ENCODE data around the gene ING4.

ING4 gene

DNA sequence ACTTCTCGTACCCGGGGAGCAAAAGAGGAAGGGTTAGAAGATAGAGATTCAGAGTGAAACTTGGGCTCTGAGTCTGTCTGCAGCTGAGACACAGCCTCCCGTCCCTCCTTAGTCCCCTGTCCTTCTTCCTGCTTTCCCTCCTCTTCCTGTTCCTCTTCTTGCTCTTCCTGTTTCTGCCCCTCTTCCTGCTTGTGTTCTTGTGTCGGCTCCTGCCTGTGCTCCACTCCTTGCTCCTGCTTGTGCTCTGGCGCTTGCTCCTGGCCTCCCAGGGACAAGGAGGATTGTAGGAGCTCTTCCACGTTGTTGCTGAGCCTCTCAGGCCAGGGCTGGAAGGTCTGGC is 18.7 kb downstream of the ING4 start:
- Histone ChIP-seq H3K4me1 (ENCODE audit: control insufficient read depth, insufficient read depth, low read length) (peaks cover 10% of the 10 kb centered on the region), H3K9ac (ENCODE audit: low read length) (no peak overlapping the region), H3K27me3 (ENCODE audit: control insufficient read depth, insufficient read depth, low read length) (no peaks in the 10 kb centered on the region), H3K4me3 (ENCODE audit: low read length) (no peak overlapping the region), H3K36me3 (ENCODE audit: control insufficient read depth, insufficient read depth, low read length) (no peaks in the 10 kb centered on the region), H3K9me3 (ENCODE audit: control insufficient read depth, low read length) (no peaks in the 10 kb centered on the region)

DNA sequence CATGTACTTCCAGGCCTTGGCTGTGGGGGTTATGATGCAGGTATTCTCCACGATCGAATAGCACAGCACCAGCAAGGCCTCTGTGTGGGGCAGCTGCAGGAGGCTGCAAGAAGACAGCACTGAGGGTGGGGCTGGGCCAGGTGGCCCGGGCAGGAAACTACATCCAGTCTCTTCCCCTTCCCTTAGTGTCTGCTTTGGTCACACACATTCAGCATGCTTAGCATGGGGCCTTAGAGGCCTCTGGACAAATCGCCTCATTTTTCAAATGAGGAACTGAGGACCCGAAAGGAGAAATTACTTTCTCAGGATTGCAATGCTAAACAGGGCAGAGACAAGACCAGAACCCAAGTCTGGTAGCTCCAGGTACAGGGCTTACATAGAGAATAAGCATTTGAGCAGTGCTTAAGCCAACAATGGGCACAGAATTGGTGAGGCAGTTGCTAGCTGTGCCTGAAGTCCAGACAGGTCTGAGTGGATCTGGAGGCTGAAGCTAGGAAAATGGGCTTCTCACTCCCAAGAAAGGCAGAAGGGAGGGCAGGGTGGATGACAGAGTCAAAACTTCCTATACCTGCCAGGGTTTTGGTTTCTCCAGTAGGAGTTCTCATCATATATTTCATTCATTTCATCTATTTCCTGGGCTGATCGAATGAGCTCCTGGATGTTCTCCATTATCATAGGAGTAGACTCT is 19.2 kb downstream of the ING4 start:
- Histone ChIP-seq H3K4me3 (ENCODE audit: low read length) (no peak overlapping the region), H3K36me3 (ENCODE audit: control insufficient read depth, insufficient read depth, low read length) (no peaks in the 10 kb centered on the region), H3K9ac (ENCODE audit: low read length) (no peak overlapping the region), H3K9me3 (ENCODE audit: control insufficient read depth, low read length) (no peaks in the 10 kb centered on the region), H3K4me1 (ENCODE audit: control insufficient read depth, insufficient read depth, low read length) (peaks cover 10% of the 10 kb centered on the region), H3K27me3 (ENCODE audit: control insufficient read depth, insufficient read depth, low read length) (no peaks in the 10 kb centered on the region)

DNA sequence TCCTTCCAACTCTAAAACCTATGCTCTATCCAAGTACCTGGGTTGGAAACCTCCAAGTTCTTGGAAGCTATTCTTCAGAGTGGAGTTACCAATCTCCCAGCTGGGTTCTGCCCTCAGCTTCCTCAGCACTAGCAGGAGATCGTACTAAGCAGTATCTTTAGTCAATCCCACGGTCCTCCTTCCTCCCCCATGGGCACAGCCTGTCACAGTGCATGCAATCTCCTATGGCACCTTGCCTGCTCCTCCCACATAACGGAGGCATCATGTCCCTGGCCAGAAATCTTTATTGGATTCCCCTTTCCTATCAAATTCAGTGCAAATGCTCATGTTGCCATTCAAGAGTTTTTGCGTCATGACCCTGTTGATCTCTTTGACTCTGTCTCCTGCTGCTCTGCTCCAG is 21.8 kb downstream of the ING4 start:
- H3K4me1 ChIP-seq (ENCODE audit: control insufficient read depth, insufficient read depth, low read length), result peaks cover 3% of the 10 kb centered on the region
- no peak overlapping the region for H3K9ac ChIP-seq (ENCODE audit: low read length)
- H3K4me3 ChIP-seq (ENCODE audit: low read length), result no peak overlapping the region
- H3K27me3 ChIP-seq (ENCODE audit: control insufficient read depth, insufficient read depth, low read length), result no peaks in the 10 kb centered on the region
- no peaks in the 10 kb centered on the region for H3K9me3 ChIP-seq (ENCODE audit: control insufficient read depth, low read length)
- no peaks in the 10 kb centered on the region for H3K36me3 ChIP-seq (ENCODE audit: control insufficient read depth, insufficient read depth, low read length)

DNA sequence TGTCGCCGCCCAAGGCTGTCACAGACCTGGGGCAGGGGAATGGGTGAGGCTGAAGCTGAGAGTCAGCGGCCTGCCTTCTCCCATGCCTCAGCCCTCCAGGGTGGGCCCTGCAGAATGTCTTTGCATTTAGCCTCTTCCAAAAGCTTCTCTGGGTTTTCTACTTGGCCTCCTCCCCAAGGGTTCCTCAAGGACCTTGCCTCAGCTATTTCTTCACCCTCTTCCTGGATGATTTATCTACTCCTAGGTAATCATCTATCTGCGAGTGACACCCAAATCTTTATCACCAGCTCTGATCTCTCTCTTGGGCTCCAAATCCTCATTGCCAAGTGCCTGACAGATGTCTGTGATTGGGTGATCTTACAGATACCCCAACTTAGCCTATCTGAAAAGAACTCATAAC is 22.4 kb downstream of the ING4 start:
- Histone ChIP-seq H3K4me3 (ENCODE audit: low read length) (no peak overlapping the region), H3K27me3 (ENCODE audit: control insufficient read depth, insufficient read depth, low read length) (no peaks in the 10 kb centered on the region), H3K36me3 (ENCODE audit: control insufficient read depth, insufficient read depth, low read length) (no peaks in the 10 kb centered on the region), H3K9ac (ENCODE audit: low read length) (no peak overlapping the region), H3K4me1 (ENCODE audit: control insufficient read depth, insufficient read depth, low read length) (peaks cover 9% of the 10 kb centered on the region), H3K9me3 (ENCODE audit: control insufficient read depth, low read length) (no peaks in the 10 kb centered on the region)

DNA sequence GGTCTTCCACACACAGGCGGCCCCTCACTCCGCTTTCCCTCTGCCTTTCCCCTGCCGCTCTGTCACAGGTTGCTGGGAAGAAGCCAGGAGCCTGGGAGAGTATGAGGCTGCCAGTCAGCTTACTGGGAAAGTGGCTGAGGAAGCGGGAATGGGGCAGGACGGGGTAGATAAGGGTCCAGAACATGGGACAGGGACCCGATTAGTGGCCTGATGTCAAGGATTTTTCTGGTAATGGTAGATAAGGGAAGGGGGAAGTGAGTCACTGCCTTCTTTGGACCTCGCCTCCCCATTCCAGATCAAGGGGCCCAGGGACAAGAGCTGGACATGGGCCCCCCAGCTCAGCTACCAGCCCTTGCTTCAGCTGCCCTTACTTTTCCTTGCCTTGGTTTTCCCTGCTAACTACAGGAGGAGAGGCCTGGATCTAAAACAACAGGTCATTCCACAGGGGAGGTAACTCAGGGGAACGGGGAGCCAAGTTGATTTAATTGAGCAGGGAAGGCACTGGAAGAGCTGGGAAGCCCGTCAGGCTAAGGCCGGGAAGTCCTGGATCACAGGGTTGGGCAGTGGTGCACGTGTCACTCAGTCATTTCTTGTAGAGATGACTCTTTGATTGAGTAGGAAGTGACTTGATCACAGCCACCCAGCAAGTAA is 23.6 kb downstream of the ING4 start:
- H3K4me1 ChIP-seq (ENCODE audit: control insufficient read depth, insufficient read depth, low read length), result peaks cover 18% of the 10 kb centered on the region
- H3K36me3 ChIP-seq (ENCODE audit: control insufficient read depth, insufficient read depth, low read length), result no peaks in the 10 kb centered on the region
- H3K27me3 ChIP-seq (ENCODE audit: control insufficient read depth, insufficient read depth, low read length), result no peaks in the 10 kb centered on the region
- H3K4me3 ChIP-seq (ENCODE audit: low read length), result no peak overlapping the region
- no peak overlapping the region for H3K9ac ChIP-seq (ENCODE audit: low read length)
- no peaks in the 10 kb centered on the region for H3K9me3 ChIP-seq (ENCODE audit: control insufficient read depth, low read length)

DNA sequence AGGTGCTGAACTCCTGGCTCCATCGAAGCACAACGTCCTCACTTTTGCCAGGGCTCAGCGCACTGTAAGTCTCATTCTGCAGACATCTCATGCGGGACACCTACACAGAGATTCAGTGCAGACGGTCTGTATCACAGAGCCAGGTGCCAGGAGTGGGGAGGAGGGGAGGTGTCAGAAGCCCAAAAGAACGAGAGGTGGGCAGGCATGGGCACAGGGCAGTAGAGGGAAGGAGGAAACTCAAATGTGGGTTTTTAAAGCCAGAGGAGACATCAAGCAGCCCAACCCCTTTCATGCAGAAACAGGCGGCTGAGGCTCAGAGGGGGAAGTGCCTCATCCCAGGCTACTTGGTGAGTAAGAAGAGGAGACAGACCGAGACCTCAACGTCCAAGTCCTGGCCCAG is 24.6 kb downstream of the ING4 start:
- H3K9ac ChIP-seq (ENCODE audit: low read length), result no peak overlapping the region
- H3K27me3 ChIP-seq (ENCODE audit: control insufficient read depth, insufficient read depth, low read length), result no peaks in the 10 kb centered on the region
- H3K9me3 ChIP-seq (ENCODE audit: control insufficient read depth, low read length), result no peaks in the 10 kb centered on the region
- no peak overlapping the region for H3K4me3 ChIP-seq (ENCODE audit: low read length)
- H3K36me3 ChIP-seq (ENCODE audit: control insufficient read depth, insufficient read depth, low read length), result no peaks in the 10 kb centered on the region
- peaks cover 23% of the 10 kb centered on the region for H3K4me1 ChIP-seq (ENCODE audit: control insufficient read depth, insufficient read depth, low read length)

DNA sequence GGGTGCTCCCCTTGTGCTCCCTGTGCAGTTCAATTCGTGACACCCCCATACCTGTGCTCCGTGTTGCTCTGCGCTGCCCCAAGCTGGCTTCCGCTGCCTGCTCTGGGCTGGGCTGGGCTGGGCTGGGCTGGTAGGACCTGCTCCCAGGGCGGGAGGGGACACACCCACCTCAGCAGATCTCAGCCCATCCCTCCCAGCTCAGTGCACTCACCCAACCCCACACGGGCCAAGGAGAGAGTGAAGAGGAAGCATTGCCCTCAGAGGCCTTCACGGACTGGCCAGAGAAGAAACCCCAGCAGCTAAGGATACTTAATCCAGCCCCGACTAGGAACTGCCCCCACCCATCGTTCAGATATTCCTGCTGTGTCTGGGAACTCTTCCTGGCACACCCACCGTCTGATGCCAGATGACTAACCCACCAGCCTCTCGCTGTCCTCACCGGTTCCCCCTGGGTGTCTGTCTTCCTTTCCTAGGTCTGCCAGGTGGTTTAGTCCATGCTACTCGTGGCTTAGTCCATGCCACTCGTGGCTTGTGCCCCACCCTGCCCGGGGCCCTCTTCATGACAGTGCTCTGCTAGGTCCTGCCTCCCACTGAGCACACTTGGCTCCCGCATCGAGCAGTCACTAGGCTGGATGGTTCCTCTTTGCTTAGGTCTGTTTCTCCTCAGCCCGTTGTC is 26.9 kb downstream of the ING4 start, which contains the start of gene LPAR5:
Gene LPAR5, minus strand, starts transcription at position 104 of the 676 bp plus-strand sequence. CDS start 14,711 bp downstream, outside the sequence.
- Histone ChIP-seq H3K36me3 (ENCODE audit: control insufficient read depth, insufficient read depth, low read length) (no peaks in the 10 kb centered on the region), H3K9ac (ENCODE audit: low read length) (peak within 1 kb of the TSS; percentile 77), H3K9me3 (ENCODE audit: control insufficient read depth, low read length) (no peaks in the 10 kb centered on the region), H3K4me3 (ENCODE audit: low read length) (peak within 1 kb of the TSS; percentile 0), H3K27me3 (ENCODE audit: control insufficient read depth, insufficient read depth, low read length) (no peaks in the 10 kb centered on the region), H3K4me1 (ENCODE audit: control insufficient read depth, insufficient read depth, low read length) (peaks cover 44% of the 10 kb centered on the region)

DNA sequence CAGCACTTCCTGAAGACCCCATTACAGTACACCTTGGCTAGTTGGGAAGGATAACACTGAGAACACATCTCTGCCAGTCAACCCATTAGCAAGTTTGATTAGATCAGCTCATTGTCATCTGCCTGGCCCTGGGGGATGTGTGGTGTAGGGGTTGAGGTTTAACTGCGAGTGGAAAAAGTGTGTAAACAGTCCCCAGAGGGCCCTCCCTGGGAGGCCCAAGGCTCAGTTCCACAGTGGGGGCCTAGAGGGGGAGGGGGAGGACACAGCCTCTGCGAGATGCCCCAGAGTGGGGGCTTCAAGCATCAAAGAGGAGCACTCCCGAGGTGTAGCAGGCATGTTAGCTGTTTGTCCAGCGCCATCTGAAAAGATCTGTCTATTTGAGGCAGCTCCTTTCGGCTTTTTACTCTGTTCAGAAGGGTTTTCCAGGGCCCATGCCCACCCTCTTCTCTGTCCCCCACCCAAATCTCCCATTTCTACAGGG is 27.5 kb downstream of the ING4 start:
- H3K9ac ChIP-seq (ENCODE audit: low read length), result peak overlapping the region; percentile 77
- H3K9me3 ChIP-seq (ENCODE audit: control insufficient read depth, low read length), result no peaks in the 10 kb centered on the region
- H3K4me3 ChIP-seq (ENCODE audit: low read length), result peak overlapping the region; percentile 0
- H3K4me1 ChIP-seq (ENCODE audit: control insufficient read depth, insufficient read depth, low read length), result peaks cover 49% of the 10 kb centered on the region
- H3K27me3 ChIP-seq (ENCODE audit: control insufficient read depth, insufficient read depth, low read length), result no peaks in the 10 kb centered on the region
- no peaks in the 10 kb centered on the region for H3K36me3 ChIP-seq (ENCODE audit: control insufficient read depth, insufficient read depth, low read length)

DNA sequence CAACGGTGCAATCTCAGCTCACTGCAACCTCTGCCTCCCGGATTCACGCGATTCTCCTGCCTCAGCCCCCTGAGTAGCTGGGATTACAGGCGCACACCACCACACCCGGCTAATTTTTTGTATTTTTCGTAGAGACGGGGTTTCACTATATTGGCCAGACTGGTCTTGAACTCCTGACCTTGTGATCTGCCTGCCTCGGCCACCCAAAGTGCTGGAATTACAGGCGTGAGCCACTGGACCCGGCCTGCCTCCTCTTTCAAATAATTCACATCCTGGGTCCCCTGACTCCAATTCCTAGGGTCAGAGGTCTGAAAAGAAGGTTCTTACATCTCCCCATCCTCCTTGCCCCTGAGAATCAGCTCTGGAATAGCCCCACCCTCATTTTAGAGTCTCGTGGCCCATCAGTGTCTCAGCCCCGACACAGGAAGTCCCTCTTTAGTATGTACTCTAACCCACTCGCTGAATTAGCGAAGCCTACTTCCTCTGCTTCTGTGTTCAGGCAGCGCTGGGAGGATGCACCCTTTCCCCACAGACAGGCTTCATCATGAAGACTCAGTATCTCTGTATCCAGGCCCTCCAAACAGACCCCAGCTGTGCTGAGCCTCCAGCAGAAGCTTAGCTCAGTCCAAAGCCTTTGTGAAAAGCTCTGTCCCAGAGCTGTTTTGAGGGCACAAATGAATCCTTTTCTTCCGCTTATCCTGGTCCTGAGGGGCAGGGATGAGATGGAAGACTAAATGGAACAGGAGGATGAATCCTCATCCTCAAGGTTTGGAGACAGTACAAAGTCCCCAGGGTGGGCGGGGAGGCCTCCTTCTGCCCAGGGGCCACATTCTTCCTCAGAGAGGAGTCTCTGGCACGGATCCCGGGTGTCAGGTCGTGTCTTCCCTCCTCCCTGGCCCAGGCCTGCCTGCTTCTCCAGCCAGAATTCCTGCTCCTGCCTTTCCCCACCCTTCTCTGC is 30.6 kb downstream of the ING4 start:
- Histone ChIP-seq H3K4me3 (ENCODE audit: low read length) (no peak overlapping the region), H3K36me3 (ENCODE audit: control insufficient read depth, insufficient read depth, low read length) (no peaks in the 10 kb centered on the region), H3K27me3 (ENCODE audit: control insufficient read depth, insufficient read depth, low read length) (no peaks in the 10 kb centered on the region), H3K9ac (ENCODE audit: low read length) (peak overlapping the region; percentile 45), H3K9me3 (ENCODE audit: control insufficient read depth, low read length) (no peaks in the 10 kb centered on the region), H3K4me1 (ENCODE audit: control insufficient read depth, insufficient read depth, low read length) (peaks cover 49% of the 10 kb centered on the region)

DNA sequence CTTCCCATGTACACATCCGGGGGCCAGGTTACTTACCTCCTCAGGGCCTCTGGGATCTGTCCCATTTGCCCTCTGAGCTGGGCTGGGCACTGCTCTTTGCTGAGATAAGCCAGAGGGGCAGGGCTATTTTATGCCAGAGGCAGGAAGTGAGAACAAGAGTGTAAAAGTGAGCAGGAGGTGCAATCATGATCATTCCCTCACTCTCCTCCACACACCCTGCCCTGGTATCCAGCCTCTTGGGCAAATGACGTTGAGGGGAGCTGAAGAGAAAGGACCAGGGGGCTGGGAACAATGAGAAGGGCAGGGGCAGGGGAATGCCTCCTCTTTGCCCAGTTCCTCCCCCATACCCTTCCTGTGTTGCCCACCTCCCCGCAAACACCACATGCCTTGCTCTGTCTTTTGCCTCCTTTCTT is 31.4 kb downstream of the ING4 start:
- Histone ChIP-seq H3K9me3 (ENCODE audit: control insufficient read depth, low read length) (no peaks in the 10 kb centered on the region), H3K27me3 (ENCODE audit: control insufficient read depth, insufficient read depth, low read length) (no peaks in the 10 kb centered on the region), H3K36me3 (ENCODE audit: control insufficient read depth, insufficient read depth, low read length) (no peaks in the 10 kb centered on the region), H3K9ac (ENCODE audit: low read length) (peak overlapping the region; percentile 45), H3K4me1 (ENCODE audit: control insufficient read depth, insufficient read depth, low read length) (peaks cover 49% of the 10 kb centered on the region), H3K4me3 (ENCODE audit: low read length) (peak overlapping the region; percentile 69)

DNA sequence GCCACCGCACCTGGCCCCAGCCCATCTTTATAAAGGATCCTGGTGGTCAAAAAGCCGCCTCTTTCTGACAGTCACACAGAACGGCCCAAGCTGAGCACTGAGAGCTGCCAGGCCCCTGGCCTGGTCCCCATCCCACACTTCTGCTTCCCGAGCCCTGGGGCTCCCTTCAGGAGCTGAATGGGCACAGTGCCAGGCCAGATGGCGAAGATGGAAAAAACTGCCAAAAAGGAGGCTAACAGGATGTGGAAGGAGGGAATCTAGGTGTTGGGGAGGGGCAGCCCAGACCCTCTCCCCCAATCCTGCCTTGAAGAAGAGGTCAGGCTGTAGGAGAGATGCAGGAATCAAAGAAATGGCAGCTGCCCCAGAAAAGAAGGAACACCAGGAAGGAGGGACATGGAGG is 32.2 kb downstream of the ING4 start:
- Histone ChIP-seq H3K27me3 (ENCODE audit: control insufficient read depth, insufficient read depth, low read length) (no peaks in the 10 kb centered on the region), H3K4me3 (ENCODE audit: low read length) (peak overlapping the region; percentile 69), H3K9ac (ENCODE audit: low read length) (peak overlapping the region; percentile 45), H3K4me1 (ENCODE audit: control insufficient read depth, insufficient read depth, low read length) (peaks cover 42% of the 10 kb centered on the region), H3K36me3 (ENCODE audit: control insufficient read depth, insufficient read depth, low read length) (no peaks in the 10 kb centered on the region), H3K9me3 (ENCODE audit: control insufficient read depth, low read length) (no peaks in the 10 kb centered on the region)

Measured in mucosa of stomach (tissue), 1 donor.